22Rv1 (cell line): ENCODE data around the gene TMEM232.

Experiments used
- ZFX ChIP-seq: fragments of 450-650 bp; IDR thresholded peaks from 2 replicates; pipeline ENCODE4 v1.6.1; 2017; ENCODE audit warnings: antibody characterized with exemption, borderline replicate concordance
- TF ChIP-seq, protein P1 (sequence below): fragments of 450-650 bp; IDR thresholded peaks from 2 replicates; pipeline ENCODE4 v1.5.1; 2017; ENCODE audit warnings: mild to moderate bottlenecking

DNA sequence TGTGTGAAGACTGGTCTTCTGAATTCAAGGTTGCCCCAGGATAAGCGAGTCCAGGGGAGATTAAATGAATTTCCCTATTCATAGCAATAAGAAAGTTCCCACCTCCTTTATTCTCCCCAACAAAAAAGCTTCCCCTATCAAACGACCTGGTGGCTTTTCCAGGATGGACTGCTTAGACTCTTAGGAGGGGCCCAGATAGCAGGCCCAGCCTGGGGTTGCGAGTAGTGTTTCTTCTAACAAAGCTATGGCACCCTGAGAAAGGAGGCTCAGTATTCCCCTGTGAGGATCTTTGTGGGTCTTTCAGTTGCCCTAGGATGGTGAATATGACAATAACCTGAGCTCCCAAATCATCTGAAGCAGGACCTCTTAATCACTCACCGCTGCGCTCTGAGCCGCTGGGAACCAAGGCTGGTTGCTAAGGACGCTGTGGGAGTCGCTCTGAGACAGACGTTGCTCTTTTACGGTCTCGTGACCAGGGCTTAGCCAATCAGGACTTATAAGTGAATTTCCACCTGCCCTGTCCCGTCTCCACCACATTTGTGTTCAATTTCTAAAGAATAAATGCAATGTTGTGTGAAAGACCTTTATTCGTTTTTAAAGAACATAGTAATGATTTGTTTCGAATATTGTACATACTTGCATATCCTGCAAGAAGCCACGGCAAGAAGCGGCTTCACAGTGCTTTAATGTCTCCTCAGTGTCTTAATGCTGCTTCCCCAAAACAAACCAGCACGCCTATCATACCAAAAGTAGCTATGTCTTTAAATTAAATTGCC is at the start of gene TMEM232:
- no peak for TF ChIP-seq ZFX
- TF ChIP-seq, protein P1, sequence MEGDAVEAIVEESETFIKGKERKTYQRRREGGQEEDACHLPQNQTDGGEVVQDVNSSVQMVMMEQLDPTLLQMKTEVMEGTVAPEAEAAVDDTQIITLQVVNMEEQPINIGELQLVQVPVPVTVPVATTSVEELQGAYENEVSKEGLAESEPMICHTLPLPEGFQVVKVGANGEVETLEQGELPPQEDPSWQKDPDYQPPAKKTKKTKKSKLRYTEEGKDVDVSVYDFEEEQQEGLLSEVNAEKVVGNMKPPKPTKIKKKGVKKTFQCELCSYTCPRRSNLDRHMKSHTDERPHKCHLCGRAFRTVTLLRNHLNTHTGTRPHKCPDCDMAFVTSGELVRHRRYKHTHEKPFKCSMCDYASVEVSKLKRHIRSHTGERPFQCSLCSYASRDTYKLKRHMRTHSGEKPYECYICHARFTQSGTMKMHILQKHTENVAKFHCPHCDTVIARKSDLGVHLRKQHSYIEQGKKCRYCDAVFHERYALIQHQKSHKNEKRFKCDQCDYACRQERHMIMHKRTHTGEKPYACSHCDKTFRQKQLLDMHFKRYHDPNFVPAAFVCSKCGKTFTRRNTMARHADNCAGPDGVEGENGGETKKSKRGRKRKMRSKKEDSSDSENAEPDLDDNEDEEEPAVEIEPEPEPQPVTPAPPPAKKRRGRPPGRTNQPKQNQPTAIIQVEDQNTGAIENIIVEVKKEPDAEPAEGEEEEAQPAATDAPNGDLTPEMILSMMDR = no peak
